Osteocyte (in vitro differentiated cells): ENCODE measurements around the gene USP36. TPM values are rescaled to one million over a fixed set of nuclear protein-coding genes. Genes with fewer than 3 reads are reported as not detected.

Source experiments
- DNase-seq: peaks from one replicate; pipeline ENCODE4 v3.0.0; 2021; ENCODE audit warnings: mixed read lengths; ENCODE audit not compliant: unreplicated experiment; ENCODE audit errors: extremely low spot score
- H3K27ac Mint-ChIP-seq: one replicate; pipeline ENCODE4 v1.8.0; 2021; ENCODE audit warnings: mild to moderate bottlenecking, mixed read lengths; ENCODE audit not compliant: unreplicated experiment
- H3K27me3 Mint-ChIP-seq: one replicate; pipeline ENCODE4 v1.8.0; 2021; ENCODE audit warnings: mixed read lengths; ENCODE audit not compliant: unreplicated experiment
- H3K36me3 Mint-ChIP-seq: one replicate; pipeline ENCODE4 v1.8.0; 2021; ENCODE audit warnings: mixed read lengths; ENCODE audit not compliant: unreplicated experiment
- H3K4me1 Mint-ChIP-seq: one replicate; pipeline ENCODE4 v1.8.0; 2021; ENCODE audit warnings: mixed read lengths; ENCODE audit not compliant: unreplicated experiment
- H3K4me3 Mint-ChIP-seq: one replicate; pipeline ENCODE4 v1.8.0; 2021; ENCODE audit warnings: mild to moderate bottlenecking, moderate library complexity, mixed read lengths; ENCODE audit not compliant: unreplicated experiment
- H3K9me3 Mint-ChIP-seq: one replicate; pipeline ENCODE4 v1.8.0; 2021; ENCODE audit warnings: mixed read lengths; ENCODE audit not compliant: unreplicated experiment
- CTCF ChIP-seq: fragments of 200-600 bp; sonication (generic); IDR thresholded peaks from 2 replicates; pipeline ENCODE4 v1.5.0; 2021; ENCODE audit warnings: antibody characterized with exemption, mild to moderate bottlenecking, moderate library complexity
- total RNA-seq: library from RNA; stranded (reverse); gene quantifications from 2 replicates; pipeline ENCODE4 v1.2.1, GENCODE V29; 2021

USP36 gene
- total RNA-seq, 1 donor from 2014 or later: 56.2 TPM

DNA sequence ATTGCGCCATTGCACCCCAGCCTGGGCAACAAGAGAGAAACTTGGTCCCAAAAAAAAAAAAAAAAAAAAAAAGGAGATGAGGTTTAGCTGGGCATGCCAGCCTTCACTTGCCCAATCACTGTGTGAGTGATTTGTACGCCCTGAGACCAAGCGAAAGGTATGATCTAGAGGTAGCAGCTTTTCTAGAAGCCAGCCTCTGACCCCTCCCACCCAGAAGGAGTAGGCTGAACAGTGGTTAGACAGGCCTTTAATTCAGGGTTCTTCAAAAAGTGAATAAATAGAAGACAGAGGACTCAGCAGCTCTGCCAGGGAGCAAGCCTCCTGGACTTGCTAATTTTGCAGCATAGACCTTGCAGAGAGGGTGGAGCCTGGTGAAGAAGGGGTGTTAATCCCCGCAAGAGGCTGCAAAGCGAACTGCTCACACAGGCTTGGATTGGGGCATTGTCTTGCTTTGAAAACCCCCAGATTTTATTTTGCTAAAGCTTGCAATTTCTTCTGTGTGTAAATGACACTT, 51.4 kb downstream of the USP36 start:
- no peaks in the 10 kb centered on the region for H3K9me3 Mint-ChIP-seq
- no peak for TF ChIP-seq CTCF
- H3K36me3 Mint-ChIP-seq: peaks cover 17% of the 10 kb centered on the region
- no peak overlapping the region for H3K4me3 Mint-ChIP-seq
- H3K27ac Mint-ChIP-seq: no peak overlapping the region
- DNase-seq: no peak
- peaks cover 38% of the 10 kb centered on the region for H3K4me1 Mint-ChIP-seq
- no peaks in the 10 kb centered on the region for H3K27me3 Mint-ChIP-seq

GRCh38 chr17:78788451-78788850, 52.2 kb downstream of the USP36 start:
- Mint-ChIP-seq H3K27me3 (no peaks in the 10 kb centered on the region), H3K9me3 (no peaks in the 10 kb centered on the region), H3K27ac (no peak overlapping the region), H3K4me3 (no peak overlapping the region), H3K4me1 (peaks cover 45% of the 10 kb centered on the region), H3K36me3 (peaks cover 9% of the 10 kb centered on the region)
- no peak for DNase-seq
- TF ChIP-seq CTCF: no peak

GRCh38 chr17:78787444-78787843, 53.2 kb downstream of the USP36 start:
- Mint-ChIP-seq H3K4me3 (no peak overlapping the region), H3K27me3 (no peaks in the 10 kb centered on the region), H3K4me1 (peaks cover 48% of the 10 kb centered on the region), H3K36me3 (peaks cover 8% of the 10 kb centered on the region), H3K9me3 (no peaks in the 10 kb centered on the region), H3K27ac (no peak overlapping the region)
- TF ChIP-seq CTCF: no peak
- DNase-seq: no peak

DNA sequence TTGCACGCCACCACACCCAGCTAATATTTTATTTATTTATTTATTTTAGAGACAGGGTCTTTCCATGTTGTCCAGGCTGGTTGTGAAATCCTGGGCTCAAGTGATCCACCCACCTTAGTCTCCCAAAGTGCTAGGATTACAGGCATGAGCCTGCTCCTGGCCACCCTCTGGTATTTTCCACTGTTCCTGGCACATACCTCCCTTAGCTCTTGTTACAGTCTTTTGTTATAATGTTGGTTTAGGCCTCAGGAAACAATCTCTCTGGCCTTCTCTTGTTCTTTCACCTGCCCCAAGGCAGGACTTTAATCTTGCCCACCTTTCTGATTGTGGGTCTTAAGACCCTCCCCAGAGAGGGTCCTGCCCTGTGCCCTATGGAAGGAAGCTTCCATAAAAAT, 55.0 kb downstream of the USP36 start:
- H3K4me3 Mint-ChIP-seq: no peak overlapping the region
- DNase-seq: no peak
- H3K36me3 Mint-ChIP-seq: peaks cover 2% of the 10 kb centered on the region
- H3K4me1 Mint-ChIP-seq: peaks cover 36% of the 10 kb centered on the region
- no peaks in the 10 kb centered on the region for H3K9me3 Mint-ChIP-seq
- H3K27ac Mint-ChIP-seq: peak overlapping the region; percentile 38
- no peak for TF ChIP-seq CTCF
- H3K27me3 Mint-ChIP-seq: no peaks in the 10 kb centered on the region

- DNase-seq: no peak
- peaks cover 2% of the 10 kb centered on the region for H3K36me3 Mint-ChIP-seq
- no peaks in the 10 kb centered on the region for H3K27me3 Mint-ChIP-seq
- TF ChIP-seq CTCF: no peak
- H3K9me3 Mint-ChIP-seq: no peaks in the 10 kb centered on the region
- H3K4me1 Mint-ChIP-seq: peaks cover 38% of the 10 kb centered on the region
- no peak overlapping the region for H3K27ac Mint-ChIP-seq
- no peak overlapping the region for H3K4me3 Mint-ChIP-seq
Observed at GRCh38 chr17:78785011-78785662, 55.5 kb downstream of the USP36 start.
